ENCODE results near the gene WASL. TPM values are rescaled to one million over a fixed set of nuclear protein-coding genes. Genes with fewer than 3 reads are reported as not detected.

WASL gene
- total RNA-seq, 2 donors from 2014 or later = 20.9 to 24.7 TPM

GRCh38 chr7:123791001-123791400, 42.2 kb upstream of the WASL start:
- H3K36me3 ChIP-seq = no peaks in the 10 kb centered on the region
- no peak overlapping the region for H3K27ac ChIP-seq
- H3K4me1 ChIP-seq = no peaks in the 10 kb centered on the region
- no peak overlapping the region for H3K4me3 ChIP-seq
- H3K27me3 ChIP-seq = no peaks in the 10 kb centered on the region
- DNase-seq (ENCODE audit: low spot score) = no peak
- TF ChIP-seq CTCF (IDR thresholded peaks at IDR 0.05) = no peak
- no peaks in the 10 kb centered on the region for H3K9me3 ChIP-seq

- no peaks in the 10 kb centered on the region for H3K27me3 ChIP-seq
These were observed 41.0 kb upstream of the WASL start for GRCh38 chr7:123789817-123790216.

GRCh38 chr7:123789206-123789784, 40.5 kb upstream of the WASL start:
- no peak for TF ChIP-seq CTCF (IDR thresholded peaks at IDR 0.05)
- H3K27ac ChIP-seq = no peak overlapping the region
- H3K9me3 ChIP-seq = no peaks in the 10 kb centered on the region
- no peaks in the 10 kb centered on the region for H3K4me1 ChIP-seq
- H3K36me3 ChIP-seq = no peaks in the 10 kb centered on the region
- DNase-seq (ENCODE audit: low spot score) = no peak
- no peaks in the 10 kb centered on the region for H3K27me3 ChIP-seq
- H3K4me3 ChIP-seq = no peak overlapping the region

More at GRCh38 chr7:123789817-123790216, 41.0 kb upstream of the WASL start:
- Histone ChIP-seq H3K4me1 (no peaks in the 10 kb centered on the region), H3K9me3 (no peaks in the 10 kb centered on the region), H3K27ac (no peak overlapping the region), H3K4me3 (no peak overlapping the region), H3K36me3 (no peaks in the 10 kb centered on the region)
- no peak for TF ChIP-seq CTCF (IDR thresholded peaks at IDR 0.05)
- no peak for DNase-seq (ENCODE audit: low spot score)

GRCh38 chr7:123788584-123788983, 39.8 kb upstream of the WASL start:
- DNase-seq (ENCODE audit: low spot score) = no peak
- Histone ChIP-seq H3K27ac (no peak overlapping the region), H3K9me3 (no peaks in the 10 kb centered on the region), H3K4me1 (no peaks in the 10 kb centered on the region), H3K36me3 (no peaks in the 10 kb centered on the region), H3K4me3 (no peak overlapping the region), H3K27me3 (no peaks in the 10 kb centered on the region)
- TF ChIP-seq CTCF (IDR thresholded peaks at IDR 0.05) = no peak

- no peaks in the 10 kb centered on the region for H3K27me3 ChIP-seq
- DNase-seq (ENCODE audit: low spot score) = no peak
- no peaks in the 10 kb centered on the region for H3K9me3 ChIP-seq
- no peaks in the 10 kb centered on the region for H3K4me1 ChIP-seq
- TF ChIP-seq CTCF (IDR thresholded peaks at IDR 0.05) = no peak
- no peak overlapping the region for H3K27ac ChIP-seq
- no peak overlapping the region for H3K4me3 ChIP-seq
- H3K36me3 ChIP-seq = no peaks in the 10 kb centered on the region
These were observed 38.6 kb upstream of the WASL start for GRCh38 chr7:123787220-123788007.

All from right atrium auricular region (tissue), 2 donors.